ENCODE measurements around the gene SLC7A1.
A peak's percentile ranks its signal among the peaks of the same experiment; 100 is the strongest.

Gene SLC7A1

GRCh38 chr13:29483623-29484022, 111.9 kb downstream of the SLC7A1 start:
- no peak for DNase-seq

GRCh38 chr13:29483211-29483610, 112.3 kb downstream of the SLC7A1 start:
- no peak for DNase-seq

- DNase-seq: no peak
Observed at GRCh38 chr13:29482504-29482903, 113.0 kb downstream of the SLC7A1 start.

- no peak for DNase-seq
Observed at GRCh38 chr13:29481603-29482002, 113.9 kb downstream of the SLC7A1 start.

GRCh38 chr13:29480893-29481525, 114.5 kb downstream of the SLC7A1 start:
- no peak for DNase-seq

GRCh38 chr13:29479716-29480492, 115.6 kb downstream of the SLC7A1 start:
- no peak for DNase-seq

GRCh38 chr13:29476046-29476445, 119.4 kb downstream of the SLC7A1 start:
- no peak for DNase-seq

GRCh38 chr13:29474991-29475390, 120.5 kb downstream of the SLC7A1 start:
- DNase-seq: no peak

- DNase-seq: no peak
Observed at GRCh38 chr13:29473166-29473565, 122.3 kb downstream of the SLC7A1 start.

GRCh38 chr13:29472332-29472961, 123.0 kb downstream of the SLC7A1 start:
- peak; percentile 29 for DNase-seq

GRCh38 chr13:29471551-29471950, 123.9 kb downstream of the SLC7A1 start:
- no peak for DNase-seq

- DNase-seq: no peak
Observed at GRCh38 chr13:29465741-29466293, 129.7 kb downstream of the SLC7A1 start.

GRCh38 chr13:29464105-29464679, 131.3 kb downstream of the SLC7A1 start:
- DNase-seq: no peak

- no peak for DNase-seq
Observed at GRCh38 chr13:29459813-29460355, 135.6 kb downstream of the SLC7A1 start.

All from activated T-cell treated with anti-CD3 and anti-CD28 coated beads, Interleukin-2, amount 50 U/mL, for 1 hour (primary cell).